Stimulated activated CD4-positive, alpha-beta T cell treated with anti-CD3 and anti-CD28 coated beads, Interleukin-12 subunit alpha, Interleukin-12 subunit beta, amount 100 ng/mL, for 24 hours (primary cell): ENCODE data around the gene JAKMIP1.
"Not testable (repeated sequence)": the region's sequence is repeated elsewhere in the genome, so short reads cannot be mapped to it uniquely, and the experiment has no call there.

Experiments
- DNase-seq, 2 experiments: peaks; one replicate each; pipeline ENCODE4 v3.0.0-alpha.2; 2020; ENCODE audit warnings: low read depth in 2 of 2

Gene JAKMIP1

DNA sequence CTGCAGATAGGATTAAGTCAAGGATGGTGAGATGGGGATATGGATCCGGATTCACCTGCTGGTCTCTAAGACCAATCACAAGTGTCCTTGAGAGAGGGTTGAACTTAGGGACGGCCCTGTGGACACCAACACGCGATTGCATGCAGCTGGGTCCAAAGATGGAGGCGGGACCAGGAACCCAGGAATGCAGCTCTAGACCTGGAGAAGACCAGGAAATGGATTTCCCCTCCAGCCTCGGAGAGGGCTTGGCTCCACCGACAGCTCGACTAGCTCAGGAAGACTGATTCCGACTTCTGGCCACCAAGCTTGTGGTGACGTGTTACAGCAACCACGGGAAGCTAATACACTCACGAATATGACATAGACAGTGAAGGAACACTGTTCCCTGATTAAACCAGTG, 186.8 kb downstream of the JAKMIP1 start:
- DNase-seq = no peak

DNA sequence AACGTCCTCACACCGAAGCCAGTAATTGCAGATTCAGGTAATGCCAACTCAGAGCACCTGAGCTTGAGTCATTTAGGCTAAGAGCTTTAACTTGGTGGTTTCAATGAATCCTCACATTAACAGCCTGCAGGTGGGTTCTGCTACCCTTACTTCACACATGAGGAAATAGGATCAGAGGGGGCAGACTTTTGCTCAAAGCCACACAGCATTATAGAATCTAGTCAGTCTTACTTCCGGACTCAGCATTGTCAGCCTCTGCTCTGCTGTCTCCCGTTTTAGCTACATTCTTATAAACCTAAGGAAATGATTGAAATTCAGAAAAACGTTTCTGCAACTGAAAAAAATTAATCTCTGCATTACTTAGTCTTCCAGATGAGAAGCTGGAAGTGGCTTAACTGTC, 188.1 kb downstream of the JAKMIP1 start:
- DNase-seq = no peak

DNA sequence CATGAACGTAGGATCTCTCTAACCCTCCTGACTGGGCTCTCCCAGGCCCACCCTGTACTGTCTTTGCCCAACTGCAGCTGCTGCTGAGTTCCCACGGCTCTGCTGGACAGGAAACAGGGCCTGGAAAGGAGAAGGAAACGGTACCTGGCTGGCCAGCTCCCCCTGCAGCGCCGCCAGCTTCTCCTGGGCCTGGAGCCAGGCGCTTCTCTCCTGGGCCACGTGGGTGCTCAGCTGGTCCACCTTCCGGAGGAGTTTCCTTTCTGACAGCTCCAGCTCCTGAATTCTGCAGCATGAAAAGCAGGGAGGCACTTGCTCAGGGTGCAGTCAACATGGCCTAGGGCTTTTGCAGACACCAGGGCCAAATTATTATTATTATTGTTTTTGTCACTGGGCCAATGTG, 188.7 kb downstream of the JAKMIP1 start:
- no peak for DNase-seq

DNA sequence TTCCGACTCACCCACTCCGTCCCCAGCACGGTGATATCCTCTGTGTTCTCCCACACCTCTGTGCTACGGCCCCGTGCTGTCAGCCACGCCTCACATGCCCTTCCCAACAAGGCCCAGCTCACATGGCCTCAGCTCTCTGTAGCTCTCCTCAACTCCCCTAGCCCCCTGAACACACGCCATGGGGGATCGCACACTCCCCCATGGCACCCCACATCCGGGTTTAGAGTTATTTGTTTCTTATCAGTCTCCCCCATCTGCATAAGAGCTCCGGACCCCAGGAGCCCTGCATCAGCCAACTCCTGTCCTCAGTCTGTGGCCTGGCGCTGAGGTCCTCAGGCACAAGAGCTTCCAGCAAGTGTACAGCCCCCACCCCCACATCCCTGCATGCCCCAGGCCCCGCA, 189.1 kb downstream of the JAKMIP1 start:
- DNase-seq = no peak

DNA sequence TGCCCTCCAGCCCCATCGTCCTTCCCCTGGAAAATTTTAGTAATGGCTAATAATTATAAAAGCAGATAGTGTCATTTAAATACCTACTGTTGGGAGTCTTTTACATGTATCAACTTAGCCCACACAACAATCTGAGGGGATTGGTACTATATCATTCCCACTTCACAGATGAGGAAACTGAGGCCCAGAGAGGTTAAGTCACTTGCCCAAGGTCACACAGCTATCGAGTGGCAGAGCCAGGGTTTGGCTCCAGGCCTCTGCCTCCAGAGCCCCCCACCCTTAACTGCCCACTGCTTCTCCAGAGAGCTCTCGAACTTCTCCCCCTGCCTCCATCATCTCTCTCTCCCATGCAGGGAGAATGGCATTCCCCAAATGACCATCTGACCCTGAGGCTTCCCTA, 189.6 kb downstream of the JAKMIP1 start:
- DNase-seq = no peak

DNA sequence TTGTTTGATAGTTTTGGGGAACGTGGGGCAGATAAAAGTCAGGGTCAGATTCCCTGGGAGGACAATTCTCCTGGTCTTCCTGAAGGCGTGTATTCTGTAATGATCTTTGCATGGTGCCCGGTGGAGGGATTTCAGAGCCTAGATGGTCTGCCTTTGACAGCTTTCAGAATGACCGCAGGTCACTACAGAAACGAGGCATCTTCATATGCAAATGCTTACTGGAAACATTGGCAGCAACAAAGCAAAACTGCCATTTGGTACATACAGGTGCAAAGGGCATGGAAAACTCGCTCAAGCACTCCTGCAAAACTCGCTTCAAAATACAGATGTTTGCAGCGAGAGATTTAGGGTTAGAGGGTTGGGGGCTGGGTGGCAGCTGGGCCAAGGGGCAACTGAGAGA, 190.9 kb downstream of the JAKMIP1 start:
- DNase-seq = no peak

DNA sequence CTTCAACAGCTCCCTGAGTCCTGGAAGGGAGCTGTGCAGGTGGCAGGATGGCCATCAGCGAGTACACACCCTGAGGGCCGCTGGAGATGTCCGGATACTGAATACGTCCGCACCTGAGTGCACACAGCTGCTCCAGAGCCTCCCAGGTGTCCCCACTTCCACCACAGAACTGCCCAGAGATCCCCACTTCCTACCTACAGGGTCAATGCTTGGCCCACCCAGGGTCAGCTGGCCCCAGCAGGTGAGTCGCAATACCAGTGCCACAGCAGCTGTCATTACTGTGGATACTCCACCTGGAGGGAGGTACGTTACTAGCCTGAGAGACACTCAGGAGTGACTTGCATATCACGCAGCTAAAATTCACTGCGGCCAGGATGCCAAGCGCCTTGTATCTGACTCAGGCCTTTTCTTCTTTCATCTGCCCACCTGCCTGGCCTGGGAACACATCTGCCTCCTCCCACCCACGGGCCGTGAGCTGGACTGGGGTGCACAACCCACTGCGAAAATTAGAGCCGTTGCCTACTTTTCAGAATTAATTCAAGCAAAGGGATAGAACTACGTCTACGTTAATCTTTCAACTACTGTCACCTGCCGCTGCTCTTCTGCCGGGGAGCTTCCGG, 191.5 kb downstream of the JAKMIP1 start:
- DNase-seq = no peak

DNA sequence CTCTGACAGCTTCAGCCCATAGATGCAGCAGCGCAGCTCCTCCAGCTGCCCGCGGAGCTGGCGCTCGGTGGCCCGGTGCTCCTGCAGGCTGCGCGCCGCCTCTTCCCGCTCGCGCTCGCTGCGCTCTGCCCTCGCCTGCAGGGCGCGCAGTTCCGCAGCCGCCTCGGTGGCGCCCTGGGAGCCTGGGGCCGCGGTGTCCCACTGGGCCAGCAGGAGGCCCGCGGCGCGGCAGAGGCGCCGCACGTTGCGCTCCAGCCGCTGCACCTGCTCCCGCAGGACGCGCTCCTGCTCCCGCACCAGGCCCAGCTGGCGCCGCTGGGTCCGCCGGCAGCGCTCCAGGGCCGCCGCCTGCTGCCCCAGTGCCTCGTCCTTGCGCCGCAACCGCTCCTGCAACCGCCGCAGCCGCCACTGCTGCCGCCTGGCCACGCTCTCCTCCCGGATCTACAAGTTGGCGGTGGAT, 192.2 kb downstream of the JAKMIP1 start:
- no peak for DNase-seq

DNA sequence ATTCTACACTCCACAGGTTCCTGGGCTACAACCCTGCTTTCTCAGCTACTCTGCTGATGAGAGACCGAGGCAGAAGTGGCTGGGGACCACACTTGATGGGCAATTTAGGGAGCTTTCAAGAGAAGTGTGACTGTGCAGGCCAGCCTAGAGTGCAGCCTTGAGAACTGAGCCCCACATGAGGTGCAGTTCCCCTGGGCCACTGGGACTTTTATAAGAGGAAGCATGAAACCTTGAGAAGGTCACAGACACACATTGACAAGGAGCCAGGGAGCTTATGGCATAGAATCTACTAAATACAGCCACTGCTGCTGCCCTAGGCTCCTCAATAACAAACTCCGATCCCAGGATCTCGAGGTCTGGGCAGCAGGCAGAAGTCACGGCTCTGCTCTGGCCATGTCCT, 195.2 kb downstream of the JAKMIP1 start:
- DNase-seq = no peak

DNA sequence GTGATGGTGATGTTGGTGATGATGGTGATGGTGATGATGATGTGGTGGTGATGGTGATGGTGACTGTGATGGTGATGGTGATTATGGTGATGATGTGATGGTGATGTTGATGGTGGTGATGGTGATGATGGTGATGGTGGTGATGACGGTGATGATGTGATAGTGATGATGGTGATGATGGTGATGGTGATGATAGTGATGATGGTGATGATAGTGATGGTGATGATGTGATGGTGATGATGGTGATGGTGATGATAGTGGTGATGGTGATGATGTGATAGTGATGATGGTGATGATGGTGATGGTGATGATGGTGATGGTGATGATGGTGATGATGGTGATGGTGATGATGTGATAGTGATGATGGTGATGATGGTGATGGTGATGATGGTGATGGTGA, 196.9 kb downstream of the JAKMIP1 start:
- not testable (repeated sequence) for DNase-seq

DNA sequence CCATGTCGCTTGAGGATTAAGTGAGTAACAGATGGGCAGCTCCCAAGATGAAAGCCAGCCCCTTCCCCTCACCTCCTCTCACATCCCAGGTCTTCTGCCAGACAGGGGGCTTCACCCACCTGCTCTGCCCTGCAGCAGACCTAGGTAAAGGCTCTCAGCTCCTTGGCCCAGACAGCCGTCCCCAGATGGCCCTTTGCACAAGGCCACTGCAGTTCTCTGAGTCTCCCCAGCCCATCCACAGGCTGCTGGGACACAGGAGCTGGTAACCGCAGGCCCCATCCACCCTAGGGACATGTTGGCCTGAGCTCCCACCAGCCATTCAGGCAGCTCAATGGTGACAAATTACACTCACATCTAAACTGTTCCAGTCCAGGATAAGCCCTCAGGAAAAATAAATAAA, 197.4 kb downstream of the JAKMIP1 start:
- DNase-seq = no peak

DNA sequence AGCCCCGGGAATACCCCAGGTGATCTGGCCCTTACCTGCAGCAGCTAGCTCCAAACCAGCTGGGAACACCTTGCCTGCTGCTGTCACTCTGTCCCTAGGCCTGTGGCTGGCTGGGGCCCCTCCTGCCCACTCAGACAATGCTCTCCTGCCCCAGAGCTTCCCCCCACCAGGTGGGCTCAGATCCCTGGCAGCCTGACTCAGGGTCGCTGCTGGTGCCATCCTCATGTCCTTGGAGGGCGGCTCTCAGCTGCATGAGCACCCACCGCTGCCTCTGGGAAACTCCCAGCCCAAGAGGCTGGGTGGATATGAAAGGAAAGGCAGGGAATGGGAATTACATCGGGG, 197.9 kb downstream of the JAKMIP1 start:
- DNase-seq = no peak

DNA sequence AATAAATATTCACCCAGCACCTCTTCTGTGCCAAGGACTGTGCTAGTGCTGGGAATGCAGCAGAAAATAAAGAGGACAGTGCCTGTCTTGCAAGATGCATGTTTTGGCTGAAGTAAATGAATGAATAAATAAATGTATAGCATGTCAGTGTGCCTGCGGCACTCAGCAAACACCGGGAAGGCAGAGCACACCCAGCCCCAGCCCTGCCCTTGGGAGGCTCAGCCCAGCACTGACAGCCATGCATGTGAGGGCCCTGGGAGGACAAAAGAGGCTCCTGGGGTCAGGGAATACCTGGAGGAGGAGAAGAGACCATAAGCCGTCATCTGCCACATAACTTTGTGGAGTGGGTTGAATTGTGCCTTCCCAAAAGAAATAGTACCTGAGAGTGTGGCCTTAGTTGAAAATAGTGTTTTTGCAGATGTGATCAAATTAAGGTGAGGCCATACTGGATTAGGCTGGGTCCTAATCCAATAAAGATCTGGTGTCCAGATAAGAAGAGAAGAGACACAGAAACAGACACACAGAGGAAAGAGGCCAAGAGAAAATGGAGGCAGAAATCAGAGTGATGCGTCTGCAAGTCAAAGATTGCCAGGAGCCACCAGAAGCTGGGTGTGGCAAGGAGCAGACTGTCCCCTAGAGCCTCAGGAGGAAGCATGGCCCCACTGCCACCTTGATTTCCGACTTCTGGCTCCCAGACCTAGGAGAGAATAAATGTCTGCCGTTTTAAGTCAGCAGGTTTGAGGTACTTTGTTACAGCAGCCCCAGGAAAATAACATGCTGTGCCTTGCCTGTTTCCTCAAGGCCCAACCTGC, 198.5 kb downstream of the JAKMIP1 start:
- no peak for DNase-seq

DNA sequence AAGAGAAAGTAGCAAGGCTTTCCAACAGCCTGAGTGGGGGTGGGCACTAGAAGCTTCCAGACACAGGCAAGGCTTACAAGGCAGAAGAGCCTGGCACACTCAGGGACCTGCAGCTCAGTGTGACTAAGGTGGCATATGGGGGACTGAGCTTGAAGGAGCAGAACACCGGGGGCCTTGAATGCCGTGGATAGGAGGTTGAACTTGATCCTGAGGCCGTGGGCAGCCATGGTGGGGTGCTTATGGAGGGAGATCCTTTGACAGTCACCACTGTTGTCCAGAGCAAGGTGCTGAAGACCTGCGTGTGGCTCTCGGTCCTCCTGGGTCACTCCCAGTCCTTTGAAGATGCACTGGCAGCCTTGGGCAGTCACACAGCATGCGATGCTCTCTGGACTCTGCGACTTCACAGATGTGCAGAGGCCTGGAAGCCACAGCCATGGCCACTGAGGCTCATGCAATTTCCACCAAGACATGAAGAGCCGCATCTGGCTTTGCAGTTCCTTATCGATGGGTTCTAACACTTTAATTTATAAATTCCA, 200.5 kb downstream of the JAKMIP1 start:
- no peak for DNase-seq

DNA sequence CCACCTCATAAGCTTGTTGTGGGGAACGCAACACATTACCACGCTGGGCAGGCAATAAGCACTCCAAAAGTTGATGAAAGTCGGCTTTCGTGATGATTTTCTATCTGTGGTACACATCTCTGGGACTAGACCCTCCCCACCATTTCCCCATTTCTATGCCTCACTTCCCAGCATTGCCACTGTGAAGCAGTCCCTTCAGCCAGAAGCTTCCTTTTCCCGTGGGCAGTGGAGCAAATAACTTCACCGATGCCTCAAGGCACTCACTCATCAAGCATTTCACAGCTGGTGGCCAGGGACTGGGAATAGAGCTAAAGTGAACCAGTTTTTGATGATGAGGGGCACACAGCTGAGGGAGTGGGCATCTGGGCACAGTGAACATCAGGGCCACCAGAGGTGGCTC, 201.0 kb downstream of the JAKMIP1 start:
- no peak for DNase-seq

DNA sequence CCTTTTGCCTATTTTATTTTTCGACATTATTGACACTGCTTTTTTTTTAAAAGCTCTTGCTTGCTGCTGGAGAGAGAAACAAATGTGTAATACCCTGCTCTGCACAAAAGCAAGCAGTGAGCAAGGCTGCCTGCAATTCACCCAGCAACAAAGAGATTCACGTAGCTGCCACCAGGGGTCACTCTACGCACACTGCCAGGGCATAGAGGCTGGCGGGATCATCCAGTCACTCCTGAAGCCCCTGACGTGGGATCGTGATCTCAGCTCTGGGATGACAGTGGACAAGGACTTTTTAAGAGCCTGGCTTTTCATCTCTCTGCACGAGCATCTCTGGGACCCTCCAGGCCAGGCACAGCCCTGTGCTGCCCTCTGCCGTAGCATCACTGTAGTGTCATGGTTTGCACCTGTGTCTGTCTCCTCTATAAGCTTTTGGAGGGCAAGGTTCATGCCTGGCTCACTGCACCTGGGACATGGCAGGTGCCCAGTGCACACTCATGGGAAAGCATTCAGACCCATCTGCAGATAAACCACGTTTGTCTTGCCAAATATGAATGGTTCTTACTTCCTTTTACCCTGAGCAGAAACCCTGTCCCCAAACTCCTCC, 201.9 kb downstream of the JAKMIP1 start:
- peak in 1 of 2 experiments; percentile 23 for DNase-seq

DNA sequence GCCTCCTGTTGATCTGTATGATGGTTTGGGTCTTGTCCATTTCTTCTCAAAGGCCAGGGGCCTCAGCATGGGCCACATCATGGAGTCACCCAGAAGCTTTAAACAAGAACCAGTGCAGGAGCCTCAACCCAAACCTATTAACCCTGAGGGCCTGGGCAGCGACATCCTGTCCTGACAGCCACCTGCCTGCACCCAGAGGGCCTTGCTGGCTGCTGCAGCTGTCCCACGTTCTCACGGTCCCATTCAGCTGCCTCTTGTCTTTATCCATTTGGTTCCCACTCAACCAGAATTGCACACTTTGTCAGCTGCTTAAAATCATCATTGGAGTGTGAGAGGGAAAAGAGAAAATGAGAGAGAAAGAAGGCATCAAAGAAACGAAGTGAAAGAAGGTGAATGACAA, 203.7 kb downstream of the JAKMIP1 start:
- no peak for DNase-seq

DNA sequence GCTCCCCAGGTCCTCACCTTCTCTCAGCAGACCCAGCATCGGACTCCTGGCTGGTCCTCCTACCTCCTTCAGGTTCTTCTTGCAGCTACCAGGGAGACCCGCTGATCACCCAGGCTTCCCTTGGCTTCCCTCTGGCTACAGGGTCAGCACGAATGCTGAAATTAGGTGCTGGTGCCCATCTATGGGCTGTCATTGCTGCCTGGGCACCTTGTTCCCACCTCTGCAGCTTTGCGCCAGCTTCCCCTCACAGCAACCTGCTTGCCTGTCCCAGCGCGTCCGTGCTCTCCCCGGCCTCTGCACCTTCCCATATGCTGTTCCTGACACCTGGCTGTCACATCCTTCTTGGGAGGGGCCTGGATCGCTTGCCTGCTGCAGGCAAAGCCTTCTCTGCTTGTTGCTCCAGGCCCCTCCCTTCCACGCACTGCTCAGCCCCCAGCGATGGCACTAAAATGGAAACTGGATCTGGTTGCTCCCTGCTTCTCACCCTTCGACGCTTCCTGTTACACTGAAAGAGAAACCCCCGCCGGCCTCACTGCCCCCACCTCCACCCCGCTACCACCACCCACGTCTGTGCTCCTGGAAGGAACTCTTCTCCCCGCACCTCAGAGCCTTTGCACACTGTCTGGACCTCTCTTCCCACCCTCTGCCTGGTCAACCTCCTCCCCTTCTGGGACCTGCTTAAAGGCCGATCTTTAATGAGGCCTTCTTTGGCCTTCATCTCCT, 204.3 kb downstream of the JAKMIP1 start:
- no peak for DNase-seq

DNA sequence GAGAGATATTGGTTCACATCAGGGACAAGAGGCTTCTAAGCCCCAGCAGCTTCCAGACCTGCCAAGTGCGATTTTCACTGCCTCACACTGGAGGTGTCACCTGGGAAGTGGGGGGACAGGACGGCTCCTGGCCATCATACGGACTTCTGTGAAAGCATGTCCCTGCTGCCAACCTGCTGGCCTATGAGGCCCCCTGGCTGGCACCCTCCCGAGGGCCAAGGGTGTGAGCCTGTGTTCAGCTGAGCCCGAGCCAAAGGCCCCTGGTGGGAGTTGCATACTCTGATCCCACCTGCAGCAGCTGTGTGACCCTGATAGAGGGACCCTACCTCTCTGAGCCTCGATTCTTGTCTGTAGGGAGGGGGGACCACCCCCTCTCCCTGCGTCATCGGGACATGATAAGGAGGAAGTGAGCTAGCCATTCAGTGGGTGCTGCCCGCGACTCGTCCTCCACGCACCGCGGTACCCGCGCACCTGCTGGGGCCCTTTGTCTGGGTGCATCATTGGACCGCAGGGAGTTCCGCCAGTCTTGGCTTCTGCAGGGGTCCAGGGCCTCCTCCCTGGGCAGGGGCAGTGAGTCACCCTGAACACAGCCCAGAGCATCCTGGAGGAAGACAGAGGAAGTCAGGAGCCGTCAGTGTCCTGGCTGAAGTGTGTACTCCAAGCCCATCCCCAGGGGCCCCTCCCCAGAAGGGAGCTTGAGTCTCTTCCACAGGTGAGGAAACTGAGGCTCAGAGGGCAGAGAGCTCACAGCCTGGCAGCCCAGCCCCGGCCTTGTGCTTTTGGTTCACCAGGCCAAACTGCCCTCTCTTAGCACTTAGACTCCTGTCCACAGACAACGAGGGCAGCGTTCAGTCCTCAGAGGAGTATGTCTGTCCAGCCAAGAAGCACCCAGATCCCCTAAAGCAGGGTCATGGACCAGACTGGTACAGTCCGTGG, 206.2 kb downstream of the JAKMIP1 start:
- no peak for DNase-seq

DNA sequence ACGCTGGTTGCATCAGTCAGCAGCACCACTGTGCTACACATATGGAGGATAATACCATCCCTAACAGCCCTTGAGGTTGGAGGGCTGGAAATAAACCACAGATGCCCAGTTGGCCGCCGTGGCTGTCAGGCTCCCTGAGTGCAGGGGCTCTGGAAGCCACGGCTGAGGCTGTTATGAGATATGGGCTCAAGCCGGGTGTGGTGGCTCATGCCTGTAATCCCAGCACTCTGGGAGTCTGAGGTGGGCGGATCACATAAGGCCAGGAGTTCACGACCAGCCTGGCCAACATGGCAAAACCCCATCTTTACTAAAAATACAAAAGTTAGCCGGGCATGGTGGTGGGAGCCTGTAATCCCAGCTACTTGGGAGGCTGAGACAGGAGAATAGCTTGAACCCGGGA, 207.0 kb downstream of the JAKMIP1 start:
- DNase-seq = not testable (repeated sequence)

DNA sequence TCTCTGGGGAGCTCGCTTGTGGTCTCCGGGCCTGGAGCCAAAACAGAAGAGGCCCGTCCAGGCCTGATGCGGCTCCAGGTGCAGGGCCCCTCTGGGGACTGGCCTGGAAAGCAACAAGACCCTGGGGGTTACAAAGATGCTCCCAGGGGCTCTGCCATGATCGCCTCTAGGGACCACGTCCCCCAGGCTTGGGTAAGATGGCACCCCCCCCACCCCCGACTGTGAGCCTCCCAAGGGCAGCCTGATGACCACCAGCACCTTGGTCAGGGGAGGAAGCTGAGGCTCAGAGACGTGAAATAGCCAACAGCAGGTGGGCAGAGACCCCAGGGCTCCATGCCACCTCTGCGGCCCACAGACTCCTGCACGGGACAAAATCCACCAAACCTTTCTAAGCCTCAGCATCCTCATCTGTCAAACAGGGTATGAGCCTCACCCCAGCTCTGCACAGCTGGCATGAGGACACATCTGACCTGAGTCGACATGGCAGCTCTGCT, 207.5 kb downstream of the JAKMIP1 start:
- DNase-seq = no peak
